OCI-LY3 (cell line): ENCODE data around the gene MASP1.

Experiments
- H2AFZ ChIP-seq: fragments of 200-600, 300-600 bp; shearing (Covaris generic); 2 replicates; pipeline ENCODE4 v1.6.0; 2014; ENCODE audit warnings: antibody characterized with exemption, low read depth, low read length
- H3K27ac ChIP-seq: fragments of 200-600, 300-600 bp; sonication (generic); 2 replicates; pipeline ENCODE4 v1.5.1; 2014; ENCODE audit warnings: mild to moderate bottlenecking, low read length, moderate library complexity, mixed read lengths
- H3K27me3 ChIP-seq: fragments of 200-600, 300-600 bp; sonication (generic); 2 replicates; pipeline ENCODE4 v1.6.1; 2014; ENCODE audit warnings: low read depth, low read length, mixed read lengths
- H3K36me3 ChIP-seq: fragments of 200-600, 300-600 bp; sonication (generic); replicated peaks from 2 replicates; pipeline ENCODE3; 2014; ENCODE audit warnings: low read depth, low read length, mixed read lengths
- H3K4me1 ChIP-seq: fragments of 300-600, 200-600 bp; sonication (generic); 2 replicates; pipeline ENCODE4 v1.6.1; 2014; ENCODE audit warnings: low read length, mixed read lengths
- H3K4me2 ChIP-seq: fragments of 200-600, 300-600 bp; sonication (generic); 2 replicates; pipeline ENCODE4 v1.6.1; 2014; ENCODE audit warnings: low read length, mixed read lengths
- H3K4me3 ChIP-seq: fragments of 300-600, 200-600 bp; sonication (generic); 2 replicates; pipeline ENCODE4 v1.5.1; 2014; ENCODE audit warnings: antibody characterized with exemption, mild to moderate bottlenecking, low read length, moderate library complexity
- H3K79me2 ChIP-seq: fragments of 300-600, 200-600 bp; shearing (Covaris generic); 2 replicates; pipeline ENCODE4 v1.6.1; 2014; ENCODE audit warnings: mild to moderate bottlenecking, low read length, mixed read lengths
- H3K9ac ChIP-seq: fragments of 300-600, 200-600 bp; shearing (Covaris generic); 2 replicates; pipeline ENCODE4 v1.6.0; 2014; ENCODE audit warnings: mild to moderate bottlenecking, low read length, moderate library complexity
- H3K9me3 ChIP-seq: fragments of 200-600, 300-600 bp; shearing (Covaris generic); 2 replicates; pipeline ENCODE4 v1.6.1; 2014; ENCODE audit warnings: low read length, mixed read lengths; ENCODE audit not compliant: insufficient read depth
- H4K20me1 ChIP-seq: fragments of 200-600, 300-600 bp; sonication (generic); 2 replicates; pipeline ENCODE4 v1.6.1; 2016; ENCODE audit warnings: low read length, mixed read lengths; ENCODE audit not compliant: insufficient read depth
- EZH2phosphoT487 ChIP-seq: fragments of 200-600 bp; shearing (Covaris generic); IDR thresholded peaks from 2 replicates; pipeline ENCODE4 v1.6.1; 2018; ENCODE audit warnings: antibody characterized with exemption, mixed run types, low read depth
- TF ChIP-seq, protein P1 (sequence below): fragments of 200-600, 300-600 bp; sonication (generic); IDR thresholded peaks from 2 replicates; pipeline ENCODE4 v1.5.1; 2014; ENCODE audit warnings: antibody characterized with exemption, low read length, low read depth

MASP1 gene

GRCh38 chr3:187185759-187186158 lies 105.8 kb downstream of the MASP1 start:
- Histone ChIP-seq H3K4me3 (no peak overlapping the region), H3K4me1 (peaks cover 18% of the 10 kb centered on the region), H2AFZ (no peak overlapping the region; the same call in 1 of the 2 replicates), H3K27me3 (peaks cover 20% of the 10 kb centered on the region), H3K27ac (no peak overlapping the region), H3K79me2 (no peaks in the 10 kb centered on the region), H3K9me3 (no peaks in the 10 kb centered on the region), H3K4me2 (no peak overlapping the region), H3K9ac (no peak overlapping the region), H3K36me3 (no peaks in the 10 kb centered on the region), H4K20me1 (no peaks in the 10 kb centered on the region)
- TF ChIP-seq EZH2phosphoT487, result no peak
- TF ChIP-seq, protein P1, sequence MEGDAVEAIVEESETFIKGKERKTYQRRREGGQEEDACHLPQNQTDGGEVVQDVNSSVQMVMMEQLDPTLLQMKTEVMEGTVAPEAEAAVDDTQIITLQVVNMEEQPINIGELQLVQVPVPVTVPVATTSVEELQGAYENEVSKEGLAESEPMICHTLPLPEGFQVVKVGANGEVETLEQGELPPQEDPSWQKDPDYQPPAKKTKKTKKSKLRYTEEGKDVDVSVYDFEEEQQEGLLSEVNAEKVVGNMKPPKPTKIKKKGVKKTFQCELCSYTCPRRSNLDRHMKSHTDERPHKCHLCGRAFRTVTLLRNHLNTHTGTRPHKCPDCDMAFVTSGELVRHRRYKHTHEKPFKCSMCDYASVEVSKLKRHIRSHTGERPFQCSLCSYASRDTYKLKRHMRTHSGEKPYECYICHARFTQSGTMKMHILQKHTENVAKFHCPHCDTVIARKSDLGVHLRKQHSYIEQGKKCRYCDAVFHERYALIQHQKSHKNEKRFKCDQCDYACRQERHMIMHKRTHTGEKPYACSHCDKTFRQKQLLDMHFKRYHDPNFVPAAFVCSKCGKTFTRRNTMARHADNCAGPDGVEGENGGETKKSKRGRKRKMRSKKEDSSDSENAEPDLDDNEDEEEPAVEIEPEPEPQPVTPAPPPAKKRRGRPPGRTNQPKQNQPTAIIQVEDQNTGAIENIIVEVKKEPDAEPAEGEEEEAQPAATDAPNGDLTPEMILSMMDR, result no peak
